ENCODE data around the gene MRTFB.

Gene MRTFB

GRCh38 chr16:14063618-14064581 lies 7.2 kb upstream of the MRTFB start:
- DNase-seq, result no peak

GRCh38 chr16:14069818-14070217 lies 1.3 kb upstream of the MRTFB start:
- DNase-seq, result peak; percentile 23

- no peak for DNase-seq
These were observed 603 bp upstream of the MRTFB start for GRCh38 chr16:14070555-14070876.

- no peak for DNase-seq
These were observed 605 bp downstream of the MRTFB start for GRCh38 chr16:14071576-14072271.

- DNase-seq, result no peak
These were observed 1.2 kb downstream of the MRTFB start for GRCh38 chr16:14072360-14072759.

- no peak for DNase-seq
These were observed 3.4 kb downstream of the MRTFB start for GRCh38 chr16:14074544-14074943.

GRCh38 chr16:14077918-14078317 lies 6.8 kb downstream of the MRTFB start:
- no peak for DNase-seq

GRCh38 chr16:14086477-14086876 lies 15.4 kb downstream of the MRTFB start:
- DNase-seq, result no peak

- no peak for DNase-seq
These were observed 16.1 kb downstream of the MRTFB start for GRCh38 chr16:14087181-14087580.

- DNase-seq, result no peak
These were observed 16.6 kb downstream of the MRTFB start for GRCh38 chr16:14087590-14088154.

- no peak for DNase-seq
These were observed 17.1 kb downstream of the MRTFB start for GRCh38 chr16:14088155-14088753.

- DNase-seq, result no peak
These were observed 18.2 kb downstream of the MRTFB start for GRCh38 chr16:14089283-14089823.

GRCh38 chr16:14092561-14092960 lies 21.4 kb downstream of the MRTFB start:
- DNase-seq, result no peak

- DNase-seq, result no peak
These were observed 24.9 kb downstream of the MRTFB start for GRCh38 chr16:14095883-14096551.

- DNase-seq, result peak; percentile 95
These were observed 26.3 kb downstream of the MRTFB start for GRCh38 chr16:14097182-14097959.

GRCh38 chr16:14098081-14098480 lies 27.0 kb downstream of the MRTFB start:
- no peak for DNase-seq

GRCh38 chr16:14100825-14101224 lies 29.7 kb downstream of the MRTFB start:
- no peak for DNase-seq

GRCh38 chr16:14101415-14101814 lies 30.3 kb downstream of the MRTFB start:
- no peak for DNase-seq

GRCh38 chr16:14102925-14103720 lies 32.0 kb downstream of the MRTFB start:
- no peak for DNase-seq

- DNase-seq, result no peak
These were observed 32.9 kb downstream of the MRTFB start for GRCh38 chr16:14104066-14104465.
